Cerebellar cortex (tissue), 1 donor: ENCODE measurements around the gene IQGAP2.

Experiments
- DNase-seq: peaks from one replicate; pipeline ENCODE4 v3.0.0-alpha.2; 2015; ENCODE audit warnings: low spot score

The IQGAP2 gene

GRCh38 chr5:76751291-76751690 lies 348.2 kb downstream of the IQGAP2 start:
- no peak for DNase-seq

DNA sequence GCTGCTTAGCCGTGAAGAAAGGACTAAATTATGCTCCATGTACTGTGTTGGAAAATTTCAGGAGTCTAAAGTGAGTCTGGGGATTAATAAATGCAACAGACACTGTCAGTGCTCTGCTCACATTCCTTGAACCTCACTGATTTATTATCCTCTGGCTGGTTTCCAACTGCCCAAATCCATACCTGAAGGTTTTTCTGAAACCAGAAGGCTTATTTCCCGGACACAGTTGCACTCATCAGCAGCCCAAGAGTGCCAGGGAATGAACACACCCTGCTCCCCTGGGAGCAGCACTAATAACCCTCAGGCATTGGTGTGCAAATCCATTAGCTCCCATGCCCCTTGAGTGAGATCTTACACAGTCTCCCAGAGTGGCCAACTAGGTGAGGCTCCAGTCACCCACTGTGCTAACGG lies 351.6 kb downstream of the IQGAP2 start:
- DNase-seq: no peak

DNA sequence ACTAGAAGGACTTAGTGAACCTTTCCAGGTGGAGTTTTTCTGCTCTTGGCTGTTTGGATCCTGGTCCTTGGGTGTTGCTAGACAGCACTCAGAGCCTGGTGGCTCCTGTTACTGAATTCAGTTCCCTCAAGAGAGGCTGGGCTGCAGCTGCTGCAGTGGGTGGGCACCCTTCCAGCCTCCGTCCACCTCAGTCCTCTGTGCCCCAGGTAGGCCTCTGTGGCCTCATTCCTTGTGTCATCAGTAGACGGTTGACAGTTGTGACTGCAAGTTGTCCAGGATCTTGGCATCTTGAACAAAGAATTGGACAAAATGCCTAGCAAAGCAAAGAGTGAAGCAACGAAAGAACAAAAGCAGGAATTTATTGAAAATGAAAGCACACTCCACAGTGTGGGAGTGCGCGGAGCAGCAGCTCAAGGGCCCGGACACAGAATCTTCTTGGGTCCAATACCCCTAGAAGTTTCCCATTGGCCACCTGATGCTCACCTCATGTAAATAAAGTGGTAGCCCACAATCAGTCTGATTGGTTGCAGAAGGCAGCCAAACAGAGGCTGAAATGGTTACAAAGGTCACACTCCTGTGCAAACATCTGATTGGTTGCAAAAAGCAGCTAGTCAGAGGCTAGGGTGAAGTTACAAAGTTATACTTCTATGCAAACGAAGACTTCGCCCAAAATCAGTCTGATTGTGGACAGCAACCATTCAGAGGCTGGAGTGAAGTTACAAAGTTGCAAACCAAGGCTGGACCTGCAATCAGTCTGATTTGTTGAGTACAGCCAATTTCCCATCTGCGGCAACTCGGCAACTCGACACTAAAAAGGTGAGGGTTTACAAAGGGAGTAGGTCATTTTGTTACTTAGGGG lies 352.9 kb downstream of the IQGAP2 start:
- DNase-seq: peak; percentile 38

- no peak for DNase-seq
Observed at GRCh38 chr5:76757049-76757448, 354.0 kb downstream of the IQGAP2 start.
